Pancreas (tissue), 10 donors: ENCODE measurements around the gene LDLRAD4. TPM values are rescaled to one million over a fixed set of nuclear protein-coding genes. Genes with fewer than 3 reads are reported as not detected.

Experiments
- ATAC-seq, 4 donors: fragments of 200-7000 bp; cut with Tn5 transposase; one replicate each; pipeline versions ENCODE4 v1.8.0 to v1.9.1; 2020; ENCODE audit warnings: mild to moderate bottlenecking in 4 of 4, moderate library complexity in 4 of 4
- DNase-seq, 6 donors: peaks; one replicate each; pipeline ENCODE4 v3.0.0-alpha.2; 2020
- FAIRE-seq: peaks from 2 replicates; lab custom pipeline; 2012; peaks lifted over from hg19 to GRCh38; lab: Jason Lieb, UNC
- H3K27ac ChIP-seq, 4 donors: fragments of 200-600 bp; sonication (generic); 1 replicate in 3 of 4; 2 replicates in 1 of 4; pipeline versions ENCODE4 v1.5.0 to v1.8.0; 2020
- H3K27me3 ChIP-seq, 4 donors: fragments of 200-600 bp; one replicate each; pipeline ENCODE4 v1.8.0; 2021
- H3K36me3 ChIP-seq, 3 donors: fragments of 200-600 bp; sonication (generic) in 1 of 3; one replicate each; pipeline versions ENCODE4 v1.5.0 to v1.8.0; 2020 to 2021
- H3K4me1 ChIP-seq, 3 donors: fragments of 200-600 bp; one replicate each; pipeline ENCODE4 v1.8.0; 2021
- H3K4me3 ChIP-seq, 4 donors: fragments of 200-600 bp; sonication (generic) in 2 of 4; one replicate each; pipeline versions ENCODE4 v1.5.0 to v1.8.0; 2020 to 2021
- H3K9me3 ChIP-seq, 4 donors: fragments of 200-600 bp; one replicate each; pipeline ENCODE4 v1.8.0; 2021
- WGBS, 2 donors: extraction: QIAGEN DNeasy Blood & Tissue Kit; methylation state at CpG; one replicate each; pipeline ENCODE4 v1.1.7; 2013; 5-methylcytosine and 5-hydroxymethylcytosine counted together
- intact Hi-C, 3 donors: fragments of 100-400 bp; cut with DNase I; formaldehyde crosslinking; loops; one replicate each; pipeline versions ENCODE4 v1.11.1 to v1.14.2; 2022
- polyA plus RNA-seq, 2 donors: library from polyadenylated mRNA; stranded (reverse); fragments of 200-250 nt; gene quantifications; one replicate each; pipeline ENCODE4 v1.2.3, GENCODE V29; 2013
- total RNA-seq, 6 donors: library from RNA; stranded (reverse); fragmentation: NEBNext Ultra II Directional in 4 of 6; extraction: Animal tissue kit (Norgen Biotek cat#: 25700) in 4 of 6; gene quantifications; one replicate each; pipeline versions ENCODE4 v1.2.1 to v1.2.4, GENCODE V29; 2021 to 2023
- TF ChIP-seq, protein P1 (sequence below), 4 donors: fragments of 200-600 bp; sonication (generic) in 3 of 4; IDR thresholded peaks; one replicate each; pipeline versions ENCODE4 v1.5.0 to v1.8.0; 2021; ENCODE audit warnings: antibody characterized with exemption in 4 of 4
- donor health status: healthy with polysubstance abuse.
- donor health status: DM: no; HTN: no; CAD: no; lungs with moderate emphysema.
- donor health status: DM: no; HTN: no; CAD: no.
- donor health status: control.
- donor health status: control.
- donor health status: Bipolar disorder and iron deficiency.
- donor health status: DM: yes; HTN: yes; CAD: no.
- donor health status: DM: no; HTN: no; CAD: no.
- donor health status: DM: no; HTN: no; CAD: no.
- donor health status: DM: yes; HTN: yes; CAD: no.

The LDLRAD4 gene
- total and polyA plus RNA-seq, 8 donors = 2.5 to 21.8 (median 5.7) TPM

DNA sequence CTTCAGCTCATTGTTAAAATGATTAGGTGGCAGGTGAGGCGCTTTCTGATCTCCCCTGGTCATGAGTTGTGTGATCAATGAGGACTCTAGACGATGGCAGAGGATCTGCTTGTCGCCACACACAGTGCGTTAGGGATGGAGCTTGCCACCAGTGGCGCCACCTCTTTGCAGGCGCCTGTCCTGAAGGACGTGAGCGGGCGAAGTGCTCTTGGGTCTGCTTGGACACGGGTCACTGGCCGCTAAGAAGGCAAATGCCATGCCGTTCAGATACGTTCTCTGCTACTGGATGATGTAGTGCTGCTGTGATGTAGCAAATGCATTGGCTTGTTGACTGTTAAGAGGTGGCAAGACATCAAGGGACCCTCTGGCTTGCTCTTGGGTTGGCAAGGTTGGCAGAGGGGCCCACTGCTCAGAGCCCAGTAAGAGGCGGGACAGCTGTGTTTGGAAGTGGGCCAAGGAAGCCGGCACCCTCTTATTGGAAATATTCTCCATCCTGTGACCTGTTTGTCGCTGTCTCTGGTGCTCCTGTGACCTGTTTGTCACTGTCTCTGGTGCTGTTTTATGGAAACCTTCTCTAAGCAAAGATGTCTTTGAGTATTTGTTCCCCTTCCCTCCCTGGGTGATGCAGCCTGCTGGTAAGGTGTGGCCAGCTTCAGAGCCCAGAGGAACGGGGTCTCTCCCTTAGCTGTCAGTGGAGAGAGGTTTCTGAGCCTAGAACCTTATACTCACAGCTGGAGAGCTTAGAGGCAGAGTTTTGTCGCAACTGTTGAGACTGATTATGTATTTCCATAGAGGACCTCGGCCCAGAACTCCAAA is 14.6 kb downstream of the LDLRAD4 start:
- intact Hi-C loops = no loop called here
- Histone ChIP-seq H3K27me3 (no peaks in the 10 kb centered on the region), H3K27ac (no peak overlapping the region), H3K9me3 (no peaks in the 10 kb centered on the region), H3K4me1 (no peaks in the 10 kb centered on the region), H3K4me3 (no peak overlapping the region), H3K36me3 (no peaks in the 10 kb centered on the region)
- TF ChIP-seq, protein P1, sequence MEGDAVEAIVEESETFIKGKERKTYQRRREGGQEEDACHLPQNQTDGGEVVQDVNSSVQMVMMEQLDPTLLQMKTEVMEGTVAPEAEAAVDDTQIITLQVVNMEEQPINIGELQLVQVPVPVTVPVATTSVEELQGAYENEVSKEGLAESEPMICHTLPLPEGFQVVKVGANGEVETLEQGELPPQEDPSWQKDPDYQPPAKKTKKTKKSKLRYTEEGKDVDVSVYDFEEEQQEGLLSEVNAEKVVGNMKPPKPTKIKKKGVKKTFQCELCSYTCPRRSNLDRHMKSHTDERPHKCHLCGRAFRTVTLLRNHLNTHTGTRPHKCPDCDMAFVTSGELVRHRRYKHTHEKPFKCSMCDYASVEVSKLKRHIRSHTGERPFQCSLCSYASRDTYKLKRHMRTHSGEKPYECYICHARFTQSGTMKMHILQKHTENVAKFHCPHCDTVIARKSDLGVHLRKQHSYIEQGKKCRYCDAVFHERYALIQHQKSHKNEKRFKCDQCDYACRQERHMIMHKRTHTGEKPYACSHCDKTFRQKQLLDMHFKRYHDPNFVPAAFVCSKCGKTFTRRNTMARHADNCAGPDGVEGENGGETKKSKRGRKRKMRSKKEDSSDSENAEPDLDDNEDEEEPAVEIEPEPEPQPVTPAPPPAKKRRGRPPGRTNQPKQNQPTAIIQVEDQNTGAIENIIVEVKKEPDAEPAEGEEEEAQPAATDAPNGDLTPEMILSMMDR (IDR thresholded peaks at IDR 0.05) = no peak
- DNase-seq = no peak
- 82 to 85% methylated on average over 19 of the region's 19 CpGs for WGBS, 2 donors
- FAIRE-seq = no peak
- ATAC-seq = no peak

DNA sequence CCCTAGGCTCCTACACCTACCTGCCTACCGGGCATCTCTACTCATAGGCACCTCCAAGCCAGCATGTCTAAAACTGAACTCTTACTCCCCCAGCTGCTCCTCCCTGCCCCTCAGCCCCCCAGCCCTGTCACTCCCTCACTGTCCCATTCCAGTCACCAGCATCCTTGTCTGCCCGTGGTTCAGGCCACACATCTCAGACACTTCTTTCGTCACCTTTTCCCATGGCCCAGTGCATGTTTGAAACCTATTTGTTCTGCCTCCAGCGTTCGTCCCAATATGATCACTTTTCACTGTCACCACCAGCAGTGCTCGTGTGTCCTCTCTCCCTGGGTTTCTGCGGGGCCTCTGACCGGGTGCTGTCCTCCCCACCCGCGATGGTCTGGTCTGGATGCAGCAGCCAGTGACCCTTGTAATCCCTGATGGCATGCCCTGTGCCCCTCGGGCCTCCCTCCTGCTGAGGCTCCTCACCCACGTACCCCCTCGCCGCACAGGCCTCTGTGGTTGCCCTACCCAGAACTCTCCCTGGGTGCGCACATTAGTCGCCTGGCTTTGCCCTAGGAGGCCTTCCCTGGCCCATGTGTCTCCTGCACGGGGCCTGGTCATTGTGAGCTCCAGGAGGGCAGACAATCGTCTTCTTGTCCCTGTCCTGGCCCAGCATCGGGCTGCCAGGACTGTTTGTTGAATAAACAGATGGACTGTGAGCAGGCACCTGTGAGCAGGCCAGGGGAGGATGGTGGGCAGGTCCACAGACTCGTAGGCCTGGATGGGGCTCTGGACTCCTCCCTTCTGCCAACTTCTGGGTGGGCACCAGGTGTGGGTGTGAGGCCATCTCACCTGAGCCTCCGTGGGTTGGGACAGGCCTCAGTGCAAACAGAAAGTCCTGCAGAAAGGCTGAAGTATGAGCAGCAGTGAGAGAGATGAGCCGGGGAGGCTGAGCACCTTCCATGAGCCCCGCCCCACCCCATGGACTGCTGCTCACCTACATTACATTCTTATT is 15.5 kb downstream of the LDLRAD4 start:
- 75 to 76% methylated on average over 23 of the region's 23 CpGs for WGBS, 2 donors
- Histone ChIP-seq H3K9me3 (no peaks in the 10 kb centered on the region), H3K27me3 (no peaks in the 10 kb centered on the region), H3K4me1 (no peaks in the 10 kb centered on the region), H3K36me3 (no peaks in the 10 kb centered on the region), H3K4me3 (no peak overlapping the region), H3K27ac (no peak overlapping the region)
- TF ChIP-seq, protein P1 (IDR thresholded peaks at IDR 0.05) = no peak
- FAIRE-seq = no peak
- ATAC-seq = peak in 2 of 4 donors; percentile 16 to 37
- no peak for DNase-seq
- intact Hi-C loops = no loop called here

DNA sequence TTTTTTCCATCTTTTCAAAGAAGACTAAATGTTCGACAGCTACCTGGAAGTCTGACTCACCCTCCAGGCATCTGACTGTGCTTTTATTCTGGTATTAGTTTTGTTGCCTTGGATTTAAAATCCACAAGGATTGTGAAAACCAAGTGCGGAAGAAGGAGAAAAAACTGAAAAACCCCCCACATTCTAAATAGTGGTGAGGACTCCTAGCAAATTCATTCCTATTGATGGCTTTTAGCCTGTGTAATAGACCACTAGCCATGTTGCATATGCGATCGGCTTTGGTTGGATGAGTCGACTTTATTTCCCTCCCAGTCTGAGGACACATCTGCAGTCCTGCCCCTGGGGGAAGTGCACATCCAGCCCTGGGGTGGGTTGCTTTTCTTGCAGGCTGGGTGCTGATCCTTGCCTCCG is 16.9 kb downstream of the LDLRAD4 start:
- 66 to 79% methylated on average over 6 of the region's 6 CpGs for WGBS, 2 donors
- ATAC-seq (no peak), FAIRE-seq (no peak), DNase-seq (no peak)
- intact Hi-C loops = no loop called here
- Histone ChIP-seq H3K9me3 (no peaks in the 10 kb centered on the region), H3K27ac (no peak overlapping the region), H3K4me1 (no peaks in the 10 kb centered on the region), H3K4me3 (no peak overlapping the region), H3K27me3 (no peaks in the 10 kb centered on the region), H3K36me3 (no peaks in the 10 kb centered on the region)
- TF ChIP-seq, protein P1 (IDR thresholded peaks at IDR 0.05) = no peak

DNA sequence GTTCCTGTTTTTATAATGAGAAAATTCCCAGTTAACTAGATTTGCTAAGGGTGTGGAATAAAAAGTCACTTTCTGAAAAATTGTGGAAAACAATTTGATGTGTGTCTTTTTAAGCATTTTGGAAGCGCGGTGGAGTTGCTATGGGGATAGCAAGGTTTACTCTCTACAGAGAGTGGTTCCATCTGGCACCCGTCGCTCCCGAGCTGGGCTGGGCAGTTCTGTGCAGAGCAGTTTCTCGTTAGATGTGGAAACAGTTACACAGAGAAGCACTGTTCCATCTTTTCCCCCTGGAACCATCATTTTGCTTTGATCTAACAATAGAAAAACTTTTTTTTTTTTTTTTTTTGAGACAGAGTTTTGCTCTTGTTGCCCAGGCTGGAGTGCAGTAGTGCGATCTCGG is 17.4 kb downstream of the LDLRAD4 start:
- TF ChIP-seq, protein P1 (IDR thresholded peaks at IDR 0.05) = no peak
- FAIRE-seq (no peak), ATAC-seq (peak in 3 of 4 donors; percentile 53 to 77 (median 75)), DNase-seq (no peak)
- Histone ChIP-seq H3K4me3 (no peak overlapping the region), H3K27ac (no peak overlapping the region), H3K4me1 (no peaks in the 10 kb centered on the region), H3K36me3 (no peaks in the 10 kb centered on the region), H3K9me3 (no peaks in the 10 kb centered on the region), H3K27me3 (no peaks in the 10 kb centered on the region)
- intact Hi-C loops = no loop called here
- 74 to 77% methylated on average over 8 of the region's 8 CpGs for WGBS, 2 donors
